ENCODE measurements around the gene PRSS57.
"Not testable (repeated sequence)": the region's sequence is repeated elsewhere in the genome, so short reads cannot be mapped to it uniquely, and the experiment has no call there.

The PRSS57 gene

GRCh38 chr19:710767-711166 is 15.5 kb upstream of the PRSS57 start:
- no peak for TF ChIP-seq ZFX (IDR thresholded peaks at IDR 0.05)
- TF ChIP-seq, protein P1, sequence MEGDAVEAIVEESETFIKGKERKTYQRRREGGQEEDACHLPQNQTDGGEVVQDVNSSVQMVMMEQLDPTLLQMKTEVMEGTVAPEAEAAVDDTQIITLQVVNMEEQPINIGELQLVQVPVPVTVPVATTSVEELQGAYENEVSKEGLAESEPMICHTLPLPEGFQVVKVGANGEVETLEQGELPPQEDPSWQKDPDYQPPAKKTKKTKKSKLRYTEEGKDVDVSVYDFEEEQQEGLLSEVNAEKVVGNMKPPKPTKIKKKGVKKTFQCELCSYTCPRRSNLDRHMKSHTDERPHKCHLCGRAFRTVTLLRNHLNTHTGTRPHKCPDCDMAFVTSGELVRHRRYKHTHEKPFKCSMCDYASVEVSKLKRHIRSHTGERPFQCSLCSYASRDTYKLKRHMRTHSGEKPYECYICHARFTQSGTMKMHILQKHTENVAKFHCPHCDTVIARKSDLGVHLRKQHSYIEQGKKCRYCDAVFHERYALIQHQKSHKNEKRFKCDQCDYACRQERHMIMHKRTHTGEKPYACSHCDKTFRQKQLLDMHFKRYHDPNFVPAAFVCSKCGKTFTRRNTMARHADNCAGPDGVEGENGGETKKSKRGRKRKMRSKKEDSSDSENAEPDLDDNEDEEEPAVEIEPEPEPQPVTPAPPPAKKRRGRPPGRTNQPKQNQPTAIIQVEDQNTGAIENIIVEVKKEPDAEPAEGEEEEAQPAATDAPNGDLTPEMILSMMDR (conservative IDR thresholded peaks at IDR 0.05) = no peak
- no peak overlapping the region for H3K27ac ChIP-seq

DNA sequence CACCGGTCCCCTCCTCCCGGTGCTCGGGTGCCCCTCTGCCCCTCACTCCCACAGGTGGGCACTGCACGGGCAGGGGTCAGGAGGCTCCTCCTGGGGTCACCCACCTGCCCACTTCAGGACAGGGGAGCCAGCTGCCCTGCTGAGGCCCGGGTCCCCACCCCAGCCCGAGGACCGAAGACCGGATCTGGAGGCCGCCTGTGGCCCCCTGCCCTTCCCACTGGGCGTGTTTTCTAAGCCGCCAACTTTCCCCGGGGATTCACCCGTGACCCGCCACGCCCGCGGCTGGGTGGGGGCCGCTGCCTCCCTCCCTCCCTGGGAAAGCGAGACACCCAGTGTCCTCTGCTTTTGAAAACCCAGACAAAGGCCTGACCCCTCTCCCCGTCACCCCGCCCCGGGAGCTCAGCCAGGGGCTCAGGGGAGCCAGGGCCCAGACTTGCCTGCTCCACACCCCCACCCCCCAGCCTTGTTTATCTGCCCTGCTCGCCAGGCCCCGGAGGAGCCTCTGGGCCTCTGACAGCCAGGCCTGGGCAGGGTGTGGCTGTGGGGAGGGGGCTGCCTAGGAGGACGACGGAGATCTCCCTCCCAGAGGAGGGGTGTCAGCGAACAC is 14.8 kb upstream of the PRSS57 start:
- H3K27ac ChIP-seq = no peak overlapping the region
- no peak for TF ChIP-seq ZFX (IDR thresholded peaks at IDR 0.05)
- TF ChIP-seq, protein P1 (conservative IDR thresholded peaks at IDR 0.05) = no peak

DNA sequence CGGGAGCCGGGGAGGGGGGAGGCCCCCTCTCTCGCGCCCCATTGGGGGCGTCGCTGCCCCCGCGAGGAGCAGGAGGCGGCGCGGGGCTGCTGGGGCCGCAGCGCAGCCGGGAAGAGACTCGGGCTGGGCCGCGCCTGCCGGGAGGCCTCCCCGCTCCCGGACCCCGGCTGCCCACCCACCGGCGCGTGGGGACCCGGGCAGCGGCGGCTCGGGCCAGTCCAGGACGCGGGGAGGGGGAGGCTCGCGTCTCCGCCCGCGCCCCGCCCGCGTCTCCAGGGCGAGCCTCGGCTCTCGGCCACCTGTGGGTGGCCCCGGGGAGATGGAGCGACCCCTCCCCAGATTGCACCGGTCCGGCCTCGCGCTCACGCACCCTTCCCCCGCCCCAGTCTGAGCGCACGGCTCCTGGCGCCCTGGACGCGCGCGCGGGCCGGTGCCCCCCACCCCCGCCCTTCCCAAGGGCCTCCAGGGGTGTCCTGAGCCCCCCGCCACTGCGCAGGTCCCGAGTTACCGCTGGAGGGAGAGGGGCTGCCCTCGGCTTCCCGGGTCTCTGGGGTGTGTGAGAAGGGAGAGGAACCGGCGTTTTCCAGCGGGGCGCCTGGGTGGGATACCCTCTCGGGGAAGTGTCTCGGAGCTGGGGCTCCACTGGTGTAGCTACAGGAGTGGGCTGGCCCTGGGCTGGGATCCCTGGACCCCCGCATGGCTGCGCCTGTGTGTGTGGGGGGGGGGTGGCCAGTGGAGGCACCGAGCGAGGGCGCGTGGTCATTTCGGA is 14.1 kb upstream of the PRSS57 start:
- no peak overlapping the region for H3K27ac ChIP-seq
- TF ChIP-seq, protein P1 (conservative IDR thresholded peaks at IDR 0.05) = no peak
- TF ChIP-seq ZFX (IDR thresholded peaks at IDR 0.05) = no peak

GRCh38 chr19:708154-709143 is 13.2 kb upstream of the PRSS57 start, which contains the start of gene PALM:
Gene PALM (plus strand): TSS chr19:708935. CDS start chr19:709147, 212 bp downstream.
- H3K27ac ChIP-seq = peak within 1 kb of the TSS; percentile 5
- TF ChIP-seq ZFX (IDR thresholded peaks at IDR 0.05) = no peak
- TF ChIP-seq, protein P1 (conservative IDR thresholded peaks at IDR 0.05) = no peak

DNA sequence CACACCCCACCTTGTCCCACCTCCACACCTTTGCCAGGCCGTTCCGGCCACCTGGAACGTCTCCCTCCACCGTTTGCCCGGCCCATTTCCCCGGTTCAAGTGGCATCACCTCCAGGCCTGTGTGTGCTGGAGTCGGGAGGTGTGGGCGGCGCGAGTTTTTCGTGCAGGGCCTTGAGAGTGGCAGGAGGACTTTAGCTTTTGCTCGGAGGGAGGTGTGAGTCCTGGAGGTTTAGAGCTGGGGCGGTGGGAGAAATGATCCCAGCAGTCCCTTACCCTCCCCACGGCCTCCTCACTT is 9.1 kb upstream of the PRSS57 start:
- no peak overlapping the region for H3K27ac ChIP-seq

DNA sequence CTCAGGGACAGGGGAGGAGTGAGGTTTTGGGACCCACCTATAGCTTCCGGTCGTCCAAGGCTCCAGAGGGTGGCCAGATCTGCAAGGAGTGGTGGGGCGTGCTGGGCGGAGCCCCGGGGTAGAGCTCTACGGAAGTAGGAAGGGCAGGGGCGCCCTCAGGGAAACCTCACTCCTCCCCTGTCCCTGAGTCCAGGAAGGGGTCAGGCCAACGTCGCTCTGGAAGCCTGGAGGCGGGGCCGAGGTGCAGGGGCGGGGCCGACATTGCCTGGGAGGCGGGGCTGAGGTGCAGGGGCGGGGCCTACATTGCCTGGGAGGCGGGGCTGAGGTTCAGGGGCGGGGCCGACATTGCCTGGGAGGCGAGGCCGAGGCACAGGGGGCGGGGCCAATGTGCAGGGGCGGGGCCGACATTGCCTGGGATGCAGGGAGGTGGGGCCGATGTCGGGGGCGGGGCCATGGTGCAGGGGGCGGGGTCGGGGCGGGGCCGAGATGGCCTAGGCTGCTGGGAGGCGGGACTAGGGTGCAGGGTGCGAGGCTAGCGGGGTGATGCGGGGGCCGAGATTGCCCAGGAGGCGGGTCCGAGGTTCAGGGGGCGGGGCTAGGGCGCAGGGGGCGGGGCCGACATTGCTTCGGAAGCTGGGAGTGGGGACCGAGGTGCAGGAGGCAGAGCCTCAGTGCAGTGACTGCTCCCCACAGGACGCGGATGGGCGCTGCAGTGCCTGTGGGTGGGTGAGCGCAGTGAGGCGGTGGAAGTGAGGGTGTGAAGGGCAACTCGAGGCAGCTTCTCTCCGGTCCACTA is 8.6 kb upstream of the PRSS57 start:
- TF ChIP-seq ZFX (IDR thresholded peaks at IDR 0.05) = no peak
- H3K27ac ChIP-seq = no peak overlapping the region

More for the DNA sequence above, 9.1 kb upstream of the PRSS57 start:
- TF ChIP-seq, protein P1 (conservative IDR thresholded peaks at IDR 0.05) = no peak

DNA sequence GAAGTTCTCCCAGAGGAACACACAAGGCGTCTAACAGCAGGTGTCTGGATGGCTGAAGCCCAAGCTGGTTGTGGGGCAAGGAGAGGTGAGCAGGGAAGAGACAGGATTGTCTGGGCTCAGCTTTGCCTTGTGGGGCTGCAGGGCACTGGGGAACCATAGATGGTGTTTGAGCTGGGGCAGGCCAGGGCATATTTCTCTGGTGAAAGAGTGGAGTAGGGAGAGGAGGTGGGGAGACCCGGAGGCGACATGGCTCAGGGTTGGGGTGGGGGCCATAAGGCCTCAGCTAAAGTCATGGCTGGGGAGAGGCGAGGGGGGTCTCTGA is 8.0 kb upstream of the PRSS57 start:
- TF ChIP-seq, protein P1 (conservative IDR thresholded peaks at IDR 0.05) = no peak
- no peak for TF ChIP-seq ZFX (IDR thresholded peaks at IDR 0.05)
- no peak overlapping the region for H3K27ac ChIP-seq

GRCh38 chr19:702847-703246 is 7.6 kb upstream of the PRSS57 start:
- H3K27ac ChIP-seq = not testable (repeated sequence)

DNA sequence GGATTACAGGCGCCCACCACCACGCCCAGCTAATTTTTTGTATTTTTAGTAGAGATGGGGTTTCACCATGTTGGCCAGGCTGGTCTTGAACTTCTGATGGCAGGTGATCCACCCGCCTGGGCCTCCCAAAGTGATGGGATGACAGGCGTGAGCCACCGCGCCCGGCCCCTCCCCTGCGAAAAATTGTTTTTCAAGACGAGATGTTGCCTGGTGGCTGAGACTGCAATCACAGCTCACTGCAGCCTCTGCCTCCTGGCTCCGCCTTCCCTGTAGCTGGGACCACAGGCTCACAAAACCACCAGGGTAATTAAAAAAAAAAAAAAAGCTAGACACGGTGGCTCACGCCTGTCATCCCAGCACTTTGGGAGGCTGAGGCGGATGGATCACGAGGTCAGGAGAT is 4.6 kb upstream of the PRSS57 start:
- H3K27ac ChIP-seq = not testable (repeated sequence)

DNA sequence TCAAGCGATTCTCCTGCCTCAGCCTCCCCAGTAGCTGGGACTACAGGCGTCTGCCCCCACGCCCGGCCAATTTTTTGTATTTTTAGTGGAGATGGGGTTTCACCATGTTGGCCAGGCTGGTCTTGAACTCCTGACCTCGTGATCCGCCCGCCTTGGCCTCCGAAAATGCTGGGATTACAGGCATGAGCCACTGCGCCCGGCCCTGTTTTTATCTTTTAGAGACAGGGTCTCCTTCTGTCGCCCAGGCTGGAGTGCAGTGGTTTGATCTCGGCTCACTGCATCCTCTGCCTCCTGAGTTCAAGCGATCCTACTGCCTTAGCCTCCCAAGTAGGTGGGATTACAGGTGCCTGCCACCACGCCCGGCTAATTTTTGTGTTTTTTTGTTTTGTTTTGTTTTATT is 3.3 kb upstream of the PRSS57 start:
- not testable (repeated sequence) for H3K27ac ChIP-seq

Measured in C4-2B (cell line).